AG04450 (cell line): ENCODE results near the gene MARVELD1. TPM values are rescaled to one million over a fixed set of nuclear protein-coding genes. Genes with fewer than 3 reads are reported as not detected.

ENCODE experiments used
- CTCF ChIA-PET: fragments of 300-600, 350-600 bp; formaldehyde crosslinking; extraction: SDS; loops from one replicate; lab custom pipeline; 2022; ENCODE audit warnings: antibody characterized with exemption, inconsistent platforms; lab: Charles Lee
- POLR2A ChIA-PET: fragments of 350-600 bp; formaldehyde crosslinking; extraction: SDS; loops from one replicate; lab custom pipeline; 2021; ENCODE audit warnings: antibody characterized with exemption, inconsistent platforms; lab: Yijun Ruan, JAX
- DNase-seq: peaks from one replicate; pipeline ENCODE4 v3.0.0-alpha.2; 2011; ENCODE audit warnings: low read depth, low spot score
- H3K27ac ChIP-seq: one replicate; pipeline ENCODE4 v1.5.1; 2012; ENCODE audit warnings: low read depth, low read length, control low read depth
- H3K27me3 ChIP-seq: one replicate; pipeline ENCODE4 v1.6.0; 2012; ENCODE audit warnings: low read length; ENCODE audit not compliant: control insufficient read depth, insufficient read depth
- H3K4me3 ChIP-seq: 2 replicates; pipeline ENCODE4 v1.5.1; 2011; ENCODE audit warnings: mild to moderate bottlenecking, low read depth, low read length, control low read depth
- H3K9me3 ChIP-seq: 2 replicates; pipeline ENCODE4 v1.5.1; 2012; ENCODE audit warnings: low read length; ENCODE audit not compliant: control insufficient read depth, insufficient read depth
- polyA plus RNA-seq: library from polyadenylated mRNA; depleted of rRNA; stranded (reverse); fragments of >200 nt; gene quantifications from 2 replicates; pipeline ENCODE4 v1.2.3, GENCODE V29; 2011
- TF ChIP-seq, protein P1 (sequence below): IDR thresholded peaks from 2 replicates; pipeline ENCODE4 v1.5.1; 2011; ENCODE audit warnings: low read depth, low read length, control low read depth, inconsistent platforms

The MARVELD1 gene
- polyA plus RNA-seq, 1 experiment, result 76.2 TPM

DNA sequence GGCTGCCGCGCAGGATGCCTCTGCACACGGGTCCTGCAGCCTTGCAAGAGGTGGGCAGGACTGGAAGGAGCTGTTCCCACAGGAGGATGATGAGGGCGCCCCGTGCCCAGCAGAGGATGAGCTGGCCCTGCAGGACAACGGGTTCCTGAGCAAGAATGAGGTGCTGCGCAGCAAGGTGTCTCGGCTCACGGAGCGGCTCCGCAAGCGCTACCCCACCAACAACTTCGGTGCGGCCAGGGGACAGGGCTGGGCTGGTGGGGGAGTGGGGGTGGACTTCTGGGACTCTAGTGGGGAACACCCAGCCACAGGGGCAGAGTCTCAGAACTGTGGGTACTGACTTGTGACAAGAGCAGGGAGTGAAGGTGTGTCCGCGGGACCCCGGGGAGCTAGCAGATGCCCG, 39.4 kb downstream of the MARVELD1 start:
- DNase-seq, result no peak
- Histone ChIP-seq H3K27me3 (no peaks in the 10 kb centered on the region), H3K27ac (no peak overlapping the region), H3K4me3 (no peak overlapping the region), H3K9me3 (no peaks in the 10 kb centered on the region; the same call in 1 of the 2 replicates)
- TF ChIP-seq, protein P1, sequence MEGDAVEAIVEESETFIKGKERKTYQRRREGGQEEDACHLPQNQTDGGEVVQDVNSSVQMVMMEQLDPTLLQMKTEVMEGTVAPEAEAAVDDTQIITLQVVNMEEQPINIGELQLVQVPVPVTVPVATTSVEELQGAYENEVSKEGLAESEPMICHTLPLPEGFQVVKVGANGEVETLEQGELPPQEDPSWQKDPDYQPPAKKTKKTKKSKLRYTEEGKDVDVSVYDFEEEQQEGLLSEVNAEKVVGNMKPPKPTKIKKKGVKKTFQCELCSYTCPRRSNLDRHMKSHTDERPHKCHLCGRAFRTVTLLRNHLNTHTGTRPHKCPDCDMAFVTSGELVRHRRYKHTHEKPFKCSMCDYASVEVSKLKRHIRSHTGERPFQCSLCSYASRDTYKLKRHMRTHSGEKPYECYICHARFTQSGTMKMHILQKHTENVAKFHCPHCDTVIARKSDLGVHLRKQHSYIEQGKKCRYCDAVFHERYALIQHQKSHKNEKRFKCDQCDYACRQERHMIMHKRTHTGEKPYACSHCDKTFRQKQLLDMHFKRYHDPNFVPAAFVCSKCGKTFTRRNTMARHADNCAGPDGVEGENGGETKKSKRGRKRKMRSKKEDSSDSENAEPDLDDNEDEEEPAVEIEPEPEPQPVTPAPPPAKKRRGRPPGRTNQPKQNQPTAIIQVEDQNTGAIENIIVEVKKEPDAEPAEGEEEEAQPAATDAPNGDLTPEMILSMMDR, result no peak
- ChIA-PET CTCF (no interaction called here), POLR2A (no interaction called here)

DNA sequence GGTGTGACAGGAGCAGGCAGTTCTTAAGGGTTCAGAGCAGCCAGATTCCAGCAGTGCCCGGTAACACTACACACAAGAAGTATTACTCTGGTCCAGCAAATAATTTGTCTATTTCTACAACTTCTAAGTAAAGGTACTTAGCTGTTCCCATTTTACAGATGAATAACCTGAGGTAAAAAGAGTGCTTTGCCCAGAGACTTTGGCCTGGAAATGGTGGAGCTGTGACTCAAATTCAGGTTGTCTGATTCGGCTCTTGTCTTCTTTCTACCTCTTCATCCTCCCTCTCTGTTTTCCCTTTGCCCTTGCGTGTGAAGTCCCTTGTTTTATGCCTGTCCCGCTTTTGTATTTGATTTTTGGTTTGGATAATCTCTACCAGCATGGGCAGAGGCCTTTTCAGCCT, 41.2 kb downstream of the MARVELD1 start:
- Histone ChIP-seq H3K4me3 (no peak overlapping the region), H3K27me3 (no peaks in the 10 kb centered on the region), H3K9me3 (no peaks in the 10 kb centered on the region; the same call in 1 of the 2 replicates), H3K27ac (no peak overlapping the region)
- TF ChIP-seq, protein P1, result no peak
- POLR2A ChIA-PET, result interaction anchor here (1.0 kb wide), 1 partner anchor 8 kb away, joined by 4 read pairs; no protein-coding TSS in a partner anchor
- CTCF ChIA-PET, result no interaction called here
- no peak for DNase-seq

DNA sequence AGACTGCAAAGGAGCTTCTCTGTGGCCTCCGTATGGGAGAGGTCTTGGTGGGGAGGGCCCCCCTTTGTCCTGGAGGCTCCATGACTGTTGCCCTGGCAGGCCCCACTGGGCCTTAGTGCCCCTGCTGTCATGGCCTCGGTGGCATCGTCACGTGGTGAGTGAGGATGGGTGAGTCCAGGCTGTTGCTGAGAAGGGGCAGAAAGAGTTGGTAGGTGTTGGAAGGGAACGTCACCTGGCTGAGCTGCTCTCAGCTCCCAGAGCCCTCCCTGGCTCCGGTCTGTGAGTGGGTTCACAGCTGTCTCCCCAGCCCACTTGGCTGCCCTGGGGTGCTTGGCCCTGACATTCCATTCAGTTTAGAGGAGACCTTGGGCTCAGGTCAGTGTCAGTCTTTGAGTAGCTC, 42.2 kb downstream of the MARVELD1 start:
- ChIA-PET CTCF (interaction anchor here (0.9 kb wide), 1 partner anchor 37 kb away, joined by 3 read pairs; no protein-coding TSS in a partner anchor), POLR2A (no interaction called here)
- DNase-seq, result no peak
- Histone ChIP-seq H3K27ac (no peak overlapping the region), H3K9me3 (no peaks in the 10 kb centered on the region; the same call in 1 of the 2 replicates), H3K4me3 (no peak overlapping the region), H3K27me3 (no peaks in the 10 kb centered on the region)
- TF ChIP-seq, protein P1, result no peak

DNA sequence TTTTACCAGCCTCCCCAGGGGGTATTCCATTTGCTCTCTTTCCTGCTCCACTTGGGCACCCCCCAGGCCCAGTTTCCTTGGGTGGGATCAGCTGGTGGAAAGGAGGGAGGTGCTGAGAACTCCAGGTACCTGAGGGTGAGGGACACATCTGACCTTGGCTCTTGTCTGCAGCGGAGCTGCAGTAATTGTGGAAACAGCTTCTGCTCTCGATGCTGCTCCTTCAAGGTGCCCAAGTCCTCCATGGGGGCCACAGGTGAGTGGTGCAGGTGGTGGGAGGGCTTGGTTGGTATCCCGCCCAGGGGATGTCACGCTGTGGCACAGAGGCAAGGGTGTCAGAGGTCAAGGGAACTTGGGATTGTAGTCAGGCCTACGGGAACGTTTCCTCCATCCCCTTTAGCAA, 43.9 kb downstream of the MARVELD1 start:
- Histone ChIP-seq H3K4me3 (no peak overlapping the region), H3K27me3 (no peaks in the 10 kb centered on the region), H3K27ac (no peak overlapping the region), H3K9me3 (no peaks in the 10 kb centered on the region; the same call in 1 of the 2 replicates)
- ChIA-PET POLR2A (no interaction called here), CTCF (no interaction called here)
- no peak for DNase-seq
- TF ChIP-seq, protein P1, result no peak

DNA sequence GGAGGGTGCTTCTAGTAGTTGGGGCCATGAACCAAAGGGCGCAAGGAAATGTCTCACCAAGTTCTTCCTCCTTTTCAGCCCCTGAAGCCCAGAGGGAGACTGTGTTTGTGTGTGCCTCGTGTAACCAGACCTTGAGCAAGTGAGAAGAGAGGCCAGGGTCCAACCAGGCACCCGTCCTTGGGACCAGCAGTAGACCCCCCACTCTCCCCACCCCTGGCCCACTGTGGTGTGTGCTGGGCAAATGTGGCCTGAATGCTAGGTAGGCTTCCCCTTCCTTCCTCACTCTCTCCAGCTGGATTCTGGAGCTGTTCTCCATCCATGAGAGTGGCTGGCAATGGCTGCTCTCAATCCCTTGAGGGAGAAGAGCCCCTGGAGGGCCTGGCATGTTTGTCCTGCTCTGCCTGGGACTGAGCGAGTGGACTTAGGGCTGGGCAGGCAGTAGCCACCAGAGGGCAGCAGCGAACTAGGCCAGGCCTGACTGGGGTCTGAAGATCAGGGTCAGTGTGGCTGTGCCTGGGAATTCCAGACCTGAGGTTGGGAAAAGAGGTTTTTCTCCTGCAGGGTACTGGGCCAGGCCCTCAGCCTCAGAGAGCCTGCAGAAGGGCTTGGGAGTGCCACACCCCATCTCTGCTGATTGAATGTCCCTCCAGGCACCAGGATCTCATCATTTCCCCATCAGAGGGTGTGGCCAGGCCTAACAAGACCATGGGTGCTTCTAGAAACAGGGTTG, 45.8 kb downstream of the MARVELD1 start:
- POLR2A ChIA-PET, result no interaction called here
- CTCF ChIA-PET, result interaction anchor here (0.6 to 2.1 kb wide), 7 partner anchors 9 to 58 kb away, joined by 3 to 13 read pairs (median 6); partner anchors contain the start of gene ZFYVE27
- Histone ChIP-seq H3K4me3 (no peak overlapping the region), H3K27ac (no peak overlapping the region), H3K27me3 (no peaks in the 10 kb centered on the region), H3K9me3 (no peaks in the 10 kb centered on the region; the same call in 1 of the 2 replicates)
- DNase-seq, result peak; percentile 20
- TF ChIP-seq, protein P1, result peak; percentile 94
